ENCODE results near the gene AXIN1.
"Not testable (repeated sequence)": the region's sequence is repeated elsewhere in the genome, so short reads cannot be mapped to it uniquely, and the experiment has no call there.

AXIN1 gene

DNA sequence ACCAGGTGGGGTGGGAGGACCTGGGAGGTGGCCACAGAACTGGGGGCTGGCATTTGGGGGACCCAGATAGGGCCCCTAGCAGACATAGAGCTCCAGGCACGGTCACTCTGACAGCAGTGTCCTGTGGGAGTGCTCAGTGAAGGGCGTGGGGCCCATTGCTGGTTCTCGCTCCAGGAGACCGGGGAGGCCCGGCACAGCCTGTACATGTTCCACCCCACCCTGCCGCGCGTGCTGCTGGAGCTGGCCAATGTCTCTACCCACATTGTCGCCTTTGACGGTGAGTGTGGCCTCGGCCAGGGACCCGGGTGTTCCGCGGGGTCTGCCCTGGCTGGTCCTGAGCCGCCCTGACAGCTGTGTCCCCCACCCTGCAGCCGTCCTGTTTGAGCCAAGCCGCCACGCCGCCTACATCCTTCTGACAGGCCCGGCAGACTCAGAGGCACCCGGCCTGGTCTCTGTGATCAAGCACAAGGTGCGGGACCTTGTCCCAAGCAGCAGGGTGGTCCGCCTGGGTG, 88.0 kb downstream of the AXIN1 start:
- no peak for FAIRE-seq

- no peak for FAIRE-seq
Observed at GRCh38 chr16:263944-264343, 88.6 kb downstream of the AXIN1 start.

GRCh38 chr16:263182-263774, 89.2 kb downstream of the AXIN1 start:
- no peak for FAIRE-seq

GRCh38 chr16:262121-262745, 90.3 kb downstream of the AXIN1 start:
- no peak for FAIRE-seq

- no peak for FAIRE-seq
Observed at GRCh38 chr16:261031-261691, 91.4 kb downstream of the AXIN1 start.

- no peak for FAIRE-seq
Observed at GRCh38 chr16:260326-260725, 92.2 kb downstream of the AXIN1 start.

DNA sequence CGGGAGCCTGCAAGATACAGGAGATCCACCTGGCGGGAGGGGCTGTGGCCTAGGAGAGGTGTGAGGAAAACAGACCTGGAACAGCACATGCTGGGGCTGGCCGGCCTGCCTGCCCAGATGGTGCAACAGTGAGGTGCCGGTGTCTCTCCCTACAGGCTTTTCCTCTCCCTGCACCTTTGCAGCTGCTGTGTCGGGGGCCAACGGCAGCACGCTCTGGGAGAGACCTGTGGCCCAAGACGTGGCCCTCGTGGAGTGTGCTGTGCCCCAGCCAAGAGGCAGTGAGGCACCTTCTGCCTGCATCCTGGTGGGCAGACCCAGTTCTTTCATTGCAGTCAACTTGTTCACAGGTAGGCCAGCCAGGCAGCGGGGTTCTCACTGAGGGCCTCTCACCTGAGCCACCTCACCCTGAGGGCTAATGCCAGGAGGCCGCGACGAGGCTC, 92.7 kb downstream of the AXIN1 start:
- FAIRE-seq, result no peak

- no peak for FAIRE-seq
Observed at GRCh38 chr16:259226-259625, 93.3 kb downstream of the AXIN1 start.

DNA sequence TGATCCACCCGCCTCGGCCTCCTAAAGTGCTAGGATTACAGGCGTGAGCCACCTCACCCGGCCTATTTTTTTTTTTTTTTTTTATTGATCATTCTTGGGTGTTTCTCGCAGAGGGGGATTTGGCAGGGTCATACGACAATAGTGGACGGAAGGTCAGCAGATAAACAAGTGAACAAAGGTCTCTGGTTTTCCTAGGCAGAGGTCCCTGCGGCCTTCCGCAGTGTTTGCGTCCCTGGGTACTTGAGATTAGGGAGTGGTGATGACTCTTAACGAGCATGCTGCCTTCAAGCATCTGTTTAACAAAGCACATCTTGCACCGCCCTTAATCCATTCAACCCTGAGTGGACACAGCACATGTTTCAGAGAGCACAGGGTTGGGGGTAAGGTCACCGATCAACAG, 94.4 kb downstream of the AXIN1 start:
- not testable (repeated sequence) for FAIRE-seq

DNA sequence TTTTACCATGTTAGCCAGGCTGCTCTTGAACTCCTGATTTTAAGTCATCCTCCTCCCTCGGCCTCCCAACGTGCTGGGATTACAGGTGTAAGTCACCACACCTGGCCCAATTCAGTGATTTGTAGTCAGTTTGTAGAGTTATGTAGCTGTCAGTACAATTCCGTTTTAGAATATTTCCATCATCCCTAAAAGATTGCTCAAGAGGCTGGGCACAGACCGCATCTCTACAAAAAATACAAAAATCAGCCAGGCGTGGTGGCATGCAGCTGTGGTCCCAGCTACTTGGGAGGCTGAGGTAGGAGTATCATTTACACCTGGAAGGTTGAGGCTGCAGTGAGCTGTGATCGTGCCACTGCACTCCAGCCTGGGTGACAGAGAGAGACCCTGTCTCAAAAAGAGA, 97.3 kb downstream of the AXIN1 start:
- FAIRE-seq, result no peak

DNA sequence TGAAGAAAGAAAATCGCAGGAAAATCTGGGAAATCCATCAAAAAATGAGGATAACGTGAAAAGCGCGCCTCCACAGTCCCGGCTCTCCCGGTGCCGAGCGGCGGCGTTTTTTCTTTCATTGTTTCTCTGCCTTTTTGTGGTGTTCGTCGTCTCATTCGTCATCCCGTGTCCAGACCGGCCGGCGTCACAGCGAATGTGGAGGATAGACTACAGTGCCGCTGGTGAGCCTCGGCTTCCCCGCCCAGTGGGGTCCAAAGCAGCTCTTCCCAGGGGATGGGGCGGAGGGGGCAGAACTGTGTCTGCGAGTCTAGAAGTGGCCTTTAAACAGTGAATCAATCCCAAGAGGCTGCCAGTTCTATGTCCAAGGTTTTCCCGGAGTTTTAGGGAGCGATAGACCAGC, 98.1 kb downstream of the AXIN1 start:
- no peak for FAIRE-seq

DNA sequence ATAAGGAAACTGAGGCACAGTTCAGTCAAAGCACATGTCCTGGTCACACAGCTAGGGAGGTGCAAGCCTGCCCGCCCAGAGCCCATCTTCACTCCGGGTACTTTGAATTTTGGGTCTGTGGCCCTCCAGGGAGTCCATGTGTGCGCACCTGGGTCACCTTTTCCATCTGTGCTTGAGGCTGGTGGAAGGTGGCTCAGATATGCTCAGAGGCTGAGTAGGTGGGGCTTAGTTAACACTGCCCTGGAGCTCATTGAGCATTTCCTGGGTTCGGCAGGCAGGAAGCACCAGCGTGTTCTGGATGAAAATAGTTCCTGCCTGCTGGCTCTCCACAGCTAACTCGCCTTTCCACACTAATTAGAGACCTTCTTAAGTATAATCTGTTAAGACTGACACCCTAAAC, 98.7 kb downstream of the AXIN1 start:
- FAIRE-seq, result no peak

- no peak for FAIRE-seq
Observed at GRCh38 chr16:252366-253337, 99.9 kb downstream of the AXIN1 start.

- FAIRE-seq, result no peak
Observed at GRCh38 chr16:249431-249830, 103.1 kb downstream of the AXIN1 start.

- FAIRE-seq, result no peak
Observed at GRCh38 chr16:247027-247426, 105.5 kb downstream of the AXIN1 start.

- no peak for FAIRE-seq
Observed at GRCh38 chr16:245105-245504, 107.4 kb downstream of the AXIN1 start.

DNA sequence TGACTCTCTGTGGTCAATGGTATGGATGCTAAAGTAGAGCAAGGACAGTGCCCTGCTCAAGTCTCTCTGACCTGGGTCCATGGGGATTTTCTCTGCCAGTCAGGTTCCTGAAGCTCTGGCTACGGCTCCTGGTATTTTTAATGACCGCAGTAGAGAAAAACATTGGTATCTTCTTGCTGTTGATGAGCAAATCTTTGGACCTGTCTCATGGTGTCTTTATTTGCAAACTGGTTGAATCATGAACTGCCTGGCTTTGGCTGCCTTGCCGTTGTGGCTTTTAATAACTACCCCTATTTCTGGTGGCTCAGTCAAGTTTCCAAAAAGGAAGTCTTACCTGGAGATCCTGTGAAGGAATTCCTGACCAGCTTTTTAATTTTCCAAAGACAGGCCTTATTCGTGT, 109.2 kb downstream of the AXIN1 start:
- no peak for FAIRE-seq

GRCh38 chr16:242281-242680, 110.2 kb downstream of the AXIN1 start:
- no peak for FAIRE-seq

- FAIRE-seq, result no peak
Observed at GRCh38 chr16:240559-240958, 112.0 kb downstream of the AXIN1 start.

GRCh38 chr16:239948-240277, 112.6 kb downstream of the AXIN1 start:
- no peak for FAIRE-seq

Data from endometrium (tissue), 2 donors.